Urinary bladder (tissue), 4 donors: Measurements from ENCODE around the gene PAX8. TPM values are rescaled to one million over a fixed set of nuclear protein-coding genes. Genes with fewer than 3 reads are reported as not detected.

Experiments used
- DNase-seq: peaks from one replicate; pipeline ENCODE4 v3.0.0-alpha.2; 2015; ENCODE audit errors: extremely low spot score
- H3K27ac ChIP-seq: one replicate; pipeline ENCODE4 v1.5.1; 2013; ENCODE audit warnings: low read depth, mild to moderate bottlenecking, moderate library complexity
- H3K36me3 ChIP-seq: one replicate; pipeline ENCODE4 v1.6.1; 2013; ENCODE audit warnings: mild to moderate bottlenecking, moderate library complexity; ENCODE audit not compliant: insufficient read depth
- H3K4me1 ChIP-seq: one replicate; pipeline ENCODE4 v1.6.1; 2013; ENCODE audit warnings: mild to moderate bottlenecking, moderate library complexity; ENCODE audit not compliant: insufficient read depth
- H3K4me3 ChIP-seq: one replicate; pipeline ENCODE4 v1.5.1; 2013; ENCODE audit warnings: low read depth, low read length
- WGBS: extraction: QIAGEN DNeasy Blood & Tissue Kit; methylation state at CpG from one replicate; pipeline ENCODE4 v1.1.7; 2013; 5-methylcytosine and 5-hydroxymethylcytosine counted together
- polyA plus RNA-seq: library from polyadenylated mRNA; stranded (reverse); fragments of 200-250 nt; gene quantifications from one replicate; pipeline ENCODE4 v1.2.3, GENCODE V29; 2013
- total RNA-seq: library from RNA; depleted of rRNA; stranded (reverse); fragments of >200 nt; gene quantifications from one replicate; pipeline ENCODE4 v1.2.3, GENCODE V29; 2014
- donor health status: healthy with polysubstance abuse.
- donor health status: healthy.

PAX8 gene
- total and polyA plus RNA-seq, 2 donors: 0.19 to 0.26 TPM

- no peak overlapping the region for H3K27ac ChIP-seq
- 23% methylated on average over 3 of the region's 3 CpGs for WGBS
These were observed 5.1 kb upstream of the PAX8 start for GRCh38 chr2:113283704-113284284.

GRCh38 chr2:113282747-113283533 lies 4.2 kb upstream of the PAX8 start:
- DNase-seq: peak; percentile 25
- Histone ChIP-seq H3K27ac (no peak overlapping the region), H3K36me3 (no peaks in the 10 kb centered on the region), H3K4me1 (no peaks in the 10 kb centered on the region), H3K4me3 (no peak overlapping the region)
- WGBS: 69% methylated on average over 12 of the region's 12 CpGs

More at GRCh38 chr2:113283704-113284284, 5.1 kb upstream of the PAX8 start:
- Histone ChIP-seq H3K4me3 (no peak overlapping the region), H3K4me1 (no peaks in the 10 kb centered on the region), H3K36me3 (no peaks in the 10 kb centered on the region)
- no peak for DNase-seq

GRCh38 chr2:113281910-113282746 lies 3.4 kb upstream of the PAX8 start:
- Histone ChIP-seq H3K4me3 (no peak overlapping the region), H3K27ac (no peak overlapping the region), H3K36me3 (no peaks in the 10 kb centered on the region), H3K4me1 (no peaks in the 10 kb centered on the region)
- WGBS: 75% methylated on average over 12 of the region's 12 CpGs
- DNase-seq: no peak

GRCh38 chr2:113278073-113278741 lies 514 bp downstream of the PAX8 start:
- Histone ChIP-seq H3K4me1 (no peaks in the 10 kb centered on the region), H3K4me3 (no peak overlapping the region), H3K27ac (no peak overlapping the region), H3K36me3 (no peaks in the 10 kb centered on the region)
- DNase-seq: no peak
- 21% methylated on average over 49 of the region's 49 CpGs for WGBS

- H3K4me3 ChIP-seq: no peak overlapping the region
- WGBS: 3% methylated on average over 56 of the region's 56 CpGs
These were observed 1.1 kb downstream of the PAX8 start for GRCh38 chr2:113277474-113278072.

GRCh38 chr2:113276761-113277425 lies 1.8 kb downstream of the PAX8 start:
- no peaks in the 10 kb centered on the region for H3K36me3 ChIP-seq
- no peaks in the 10 kb centered on the region for H3K4me1 ChIP-seq
- H3K27ac ChIP-seq: no peak overlapping the region
- DNase-seq: no peak
- no peak overlapping the region for H3K4me3 ChIP-seq
- WGBS: 4% methylated on average over 41 of the region's 41 CpGs

More at GRCh38 chr2:113277474-113278072, 1.1 kb downstream of the PAX8 start:
- Histone ChIP-seq H3K4me1 (no peaks in the 10 kb centered on the region), H3K36me3 (no peaks in the 10 kb centered on the region), H3K27ac (no peak overlapping the region)
- no peak for DNase-seq

- WGBS: 13% methylated on average over 18 of the region's 18 CpGs
- no peaks in the 10 kb centered on the region for H3K36me3 ChIP-seq
- H3K4me1 ChIP-seq: no peaks in the 10 kb centered on the region
- H3K27ac ChIP-seq: no peak overlapping the region
- H3K4me3 ChIP-seq: no peak overlapping the region
- DNase-seq: no peak
These were observed 2.4 kb downstream of the PAX8 start for GRCh38 chr2:113276216-113276760.

- H3K36me3 ChIP-seq: no peaks in the 10 kb centered on the region
- DNase-seq: no peak
- no peaks in the 10 kb centered on the region for H3K4me1 ChIP-seq
- H3K4me3 ChIP-seq: no peak overlapping the region
- no peak overlapping the region for H3K27ac ChIP-seq
- WGBS: 6% methylated on average over 38 of the region's 38 CpGs
These were observed 3.0 kb downstream of the PAX8 start for GRCh38 chr2:113275556-113276215.

- H3K36me3 ChIP-seq: no peaks in the 10 kb centered on the region
These were observed 4.3 kb downstream of the PAX8 start for GRCh38 chr2:113274432-113274831.

GRCh38 chr2:113273981-113274380 lies 4.7 kb downstream of the PAX8 start:
- 19% methylated on average over 9 of the region's 9 CpGs for WGBS
- no peak for DNase-seq
- Histone ChIP-seq H3K4me1 (no peaks in the 10 kb centered on the region), H3K4me3 (no peak overlapping the region), H3K36me3 (no peaks in the 10 kb centered on the region), H3K27ac (no peak overlapping the region)

More at GRCh38 chr2:113274432-113274831, 4.3 kb downstream of the PAX8 start:
- H3K4me1 ChIP-seq: no peaks in the 10 kb centered on the region
- H3K27ac ChIP-seq: no peak overlapping the region
- no peak for DNase-seq
- no peak overlapping the region for H3K4me3 ChIP-seq

- Histone ChIP-seq H3K4me1 (no peaks in the 10 kb centered on the region), H3K36me3 (no peaks in the 10 kb centered on the region), H3K27ac (no peak overlapping the region), H3K4me3 (no peak overlapping the region)
- no peak for DNase-seq
- WGBS: 3% methylated on average over 8 of the region's 8 CpGs
These were observed 5.6 kb downstream of the PAX8 start for GRCh38 chr2:113273027-113273551.

GRCh38 chr2:113272477-113272876 lies 6.2 kb downstream of the PAX8 start:
- Histone ChIP-seq H3K36me3 (no peaks in the 10 kb centered on the region), H3K4me3 (no peak overlapping the region), H3K27ac (no peak overlapping the region), H3K4me1 (no peaks in the 10 kb centered on the region)
- 16% methylated on average over 5 of the region's 5 CpGs for WGBS
- no peak for DNase-seq
